Mucosa of descending colon (tissue), 3 donors: ENCODE results near the gene TRAM2. TPM values are rescaled to one million over a fixed set of nuclear protein-coding genes. Genes with fewer than 3 reads are reported as not detected.
A peak's percentile ranks its signal among the peaks of the same experiment; 100 is the strongest.

Source experiments
- ATAC-seq: fragments of 200-7000 bp; cut with Tn5 transposase; one replicate; pipeline ENCODE4 v1.9.1; 2020; ENCODE audit warnings: mild to moderate bottlenecking, moderate library complexity
- DNase-seq, 3 donors: peaks; one replicate each; pipeline ENCODE4 v3.0.0-alpha.2; 2020
- H3K36me3 ChIP-seq: fragments of 200-600 bp; one replicate; pipeline ENCODE4 v1.8.0; 2021; ENCODE audit warnings: low read depth, mild to moderate bottlenecking
- H3K4me1 ChIP-seq: fragments of 200-600 bp; one replicate; pipeline ENCODE4 v1.8.0; 2021; ENCODE audit warnings: low read depth, mild to moderate bottlenecking
- H3K4me3 ChIP-seq: fragments of 200-600 bp; one replicate; pipeline ENCODE4 v1.8.0; 2021; ENCODE audit warnings: mild to moderate bottlenecking
- H3K9me3 ChIP-seq: fragments of 200-600 bp; one replicate; pipeline ENCODE4 v1.8.0; 2021; ENCODE audit warnings: mild to moderate bottlenecking
- intact Hi-C, 2 donors: fragments of 100-400 bp; cut with DNase I in 1 of 2; cut with micrococcal nuclease in 1 of 2; formaldehyde crosslinking; loops; one replicate each; pipeline versions ENCODE4 v1.11.0 to v1.11.1; 2022; cut with DNase I, micrococcal nuclease
- total RNA-seq, 3 donors: library from RNA; stranded (reverse); fragmentation: NEBNext Ultra II Directional in 2 of 3; extraction: Animal tissue kit (Norgen Biotek cat#: 25700) in 2 of 3; gene quantifications; one replicate each; pipeline versions ENCODE4 v1.2.1 to v1.2.4, GENCODE V29; 2021 to 2023
- TF ChIP-seq, protein P1 (sequence below): fragments of 200-600 bp; IDR thresholded peaks from one replicate; pipeline ENCODE4 v1.8.0; 2022; ENCODE audit warnings: antibody characterized with exemption, mild to moderate bottlenecking
- donor health status: DM: no; HTN: no; CAD: no; lungs with moderate emphysema.
- donor health status: DM: no; HTN: no; CAD: no.
- donor health status: DM: no; HTN: yes; CAD: no.

TRAM2 gene
- total RNA-seq, 3 donors from 2014 or later = 20.3 to 25.0 (median 24.1) TPM

DNA sequence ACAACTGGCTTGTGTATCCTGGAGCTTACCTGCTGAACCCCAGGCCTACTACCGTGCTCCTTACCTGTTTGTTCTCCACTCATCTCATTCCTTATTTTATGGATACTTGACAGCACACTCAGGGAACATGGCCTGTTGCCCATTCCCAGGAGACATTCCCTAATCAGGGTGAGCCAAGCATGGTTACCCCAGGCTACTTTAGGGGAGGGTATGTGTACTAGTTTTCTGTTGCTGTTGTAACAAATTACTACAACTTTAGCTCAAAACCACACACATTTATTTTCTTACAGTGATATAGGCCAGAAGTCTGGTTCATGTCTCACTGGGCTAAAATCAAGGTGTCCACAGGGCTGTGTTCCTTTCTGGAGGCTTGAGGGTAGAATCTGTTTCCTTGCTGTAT is 15.0 kb upstream of the TRAM2 start:
- Histone ChIP-seq H3K36me3 (no peaks in the 10 kb centered on the region), H3K9me3 (no peaks in the 10 kb centered on the region), H3K4me3 (no peak overlapping the region), H3K4me1 (peaks cover 8% of the 10 kb centered on the region)
- TF ChIP-seq, protein P1, sequence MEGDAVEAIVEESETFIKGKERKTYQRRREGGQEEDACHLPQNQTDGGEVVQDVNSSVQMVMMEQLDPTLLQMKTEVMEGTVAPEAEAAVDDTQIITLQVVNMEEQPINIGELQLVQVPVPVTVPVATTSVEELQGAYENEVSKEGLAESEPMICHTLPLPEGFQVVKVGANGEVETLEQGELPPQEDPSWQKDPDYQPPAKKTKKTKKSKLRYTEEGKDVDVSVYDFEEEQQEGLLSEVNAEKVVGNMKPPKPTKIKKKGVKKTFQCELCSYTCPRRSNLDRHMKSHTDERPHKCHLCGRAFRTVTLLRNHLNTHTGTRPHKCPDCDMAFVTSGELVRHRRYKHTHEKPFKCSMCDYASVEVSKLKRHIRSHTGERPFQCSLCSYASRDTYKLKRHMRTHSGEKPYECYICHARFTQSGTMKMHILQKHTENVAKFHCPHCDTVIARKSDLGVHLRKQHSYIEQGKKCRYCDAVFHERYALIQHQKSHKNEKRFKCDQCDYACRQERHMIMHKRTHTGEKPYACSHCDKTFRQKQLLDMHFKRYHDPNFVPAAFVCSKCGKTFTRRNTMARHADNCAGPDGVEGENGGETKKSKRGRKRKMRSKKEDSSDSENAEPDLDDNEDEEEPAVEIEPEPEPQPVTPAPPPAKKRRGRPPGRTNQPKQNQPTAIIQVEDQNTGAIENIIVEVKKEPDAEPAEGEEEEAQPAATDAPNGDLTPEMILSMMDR = no peak
- DNase-seq (no peak), ATAC-seq (no peak)
- intact Hi-C loops = loop anchor here in 1 of 2 donors (10.0 kb wide), 1 partner anchor 73 kb away; no protein-coding TSS in a partner anchor

DNA sequence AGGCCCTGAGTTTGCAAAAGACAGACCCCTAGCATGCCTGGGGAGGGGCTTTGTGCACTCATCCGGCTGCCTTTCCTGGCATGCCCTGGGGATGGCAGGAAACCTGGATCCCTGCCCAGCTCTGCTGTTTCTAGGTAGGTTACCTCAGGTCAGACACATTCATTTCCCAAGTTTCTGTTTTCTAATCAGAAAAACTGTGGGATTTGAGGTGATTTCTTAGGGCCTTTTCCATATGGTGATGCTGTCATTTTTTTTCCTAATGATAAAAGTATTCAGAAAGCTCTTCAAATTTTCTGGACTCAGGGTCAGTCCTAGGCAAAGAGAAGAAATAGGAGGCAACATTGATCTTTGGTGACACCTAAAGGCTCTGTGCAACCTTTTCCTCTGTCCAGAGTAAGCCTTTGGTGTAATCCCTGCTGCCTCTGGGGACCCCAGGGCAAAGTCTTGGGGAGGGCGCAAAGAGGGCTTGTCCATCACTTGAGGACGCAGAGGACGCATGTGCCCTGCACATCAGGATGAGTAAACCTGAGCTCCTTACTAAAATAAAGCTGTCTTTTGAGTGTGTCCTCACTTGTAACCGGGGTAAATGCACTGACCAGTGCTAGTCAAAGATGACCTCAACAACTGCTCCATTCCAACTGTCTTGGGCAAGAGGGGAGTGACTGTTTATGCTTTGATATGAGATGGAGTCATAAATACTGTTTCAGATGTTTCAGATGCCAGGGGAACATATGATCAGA is 13.5 kb upstream of the TRAM2 start:
- intact Hi-C loops = loop anchor here in 1 of 2 donors (10.0 kb wide), 1 partner anchor 74 kb away; no protein-coding TSS in a partner anchor
- DNase-seq (peak in 1 of 3 donors; percentile 59), ATAC-seq (no peak)
- Histone ChIP-seq H3K9me3 (no peaks in the 10 kb centered on the region), H3K36me3 (no peaks in the 10 kb centered on the region), H3K4me3 (no peak overlapping the region), H3K4me1 (peaks cover 8% of the 10 kb centered on the region)
- TF ChIP-seq, protein P1 = no peak

DNA sequence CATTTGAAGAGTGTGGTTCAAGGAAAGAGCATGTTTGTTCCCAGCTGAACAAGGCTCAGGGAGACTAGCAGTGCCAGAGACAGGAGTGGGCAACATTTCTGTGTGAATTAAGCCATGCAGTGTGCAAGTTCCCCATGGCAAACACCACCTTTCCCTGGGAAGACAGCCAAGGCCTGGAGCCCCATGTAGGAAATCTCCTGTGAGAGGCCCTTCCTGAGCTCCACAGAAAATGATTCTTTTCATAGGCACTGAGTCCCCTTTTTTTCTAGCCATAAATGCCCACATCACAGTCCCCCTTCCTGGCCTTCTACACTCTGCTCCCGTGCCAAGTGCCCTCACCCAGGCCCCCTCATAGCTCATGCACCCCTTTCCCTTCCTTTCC is 11.8 kb upstream of the TRAM2 start:
- Histone ChIP-seq H3K4me3 (no peak overlapping the region), H3K36me3 (no peaks in the 10 kb centered on the region), H3K4me1 (no peaks in the 10 kb centered on the region), H3K9me3 (no peaks in the 10 kb centered on the region)
- intact Hi-C loops = no loop called here
- ATAC-seq (no peak), DNase-seq (no peak)
- TF ChIP-seq, protein P1 = no peak

GRCh38 chr6:52588087-52588709 is 11.3 kb upstream of the TRAM2 start:
- Histone ChIP-seq H3K9me3 (no peaks in the 10 kb centered on the region), H3K4me1 (no peaks in the 10 kb centered on the region), H3K36me3 (no peaks in the 10 kb centered on the region), H3K4me3 (no peak overlapping the region)
- TF ChIP-seq, protein P1 = no peak
- no peak for DNase-seq
- intact Hi-C loops = no loop called here
- no peak for ATAC-seq

GRCh38 chr6:52587001-52587400 is 10.1 kb upstream of the TRAM2 start:
- DNase-seq (no peak), ATAC-seq (no peak)
- H3K36me3 ChIP-seq = no peaks in the 10 kb centered on the region
- no peaks in the 10 kb centered on the region for H3K4me1 ChIP-seq
- H3K9me3 ChIP-seq = no peaks in the 10 kb centered on the region
- no peak overlapping the region for H3K4me3 ChIP-seq
- TF ChIP-seq, protein P1 = no peak
- intact Hi-C loops = no loop called here
